RWPE2 (cell line): ENCODE results near the gene PLSCR2.

Experiments
- ATAC-seq: fragments of 200-7000 bp; cut with Tn5 transposase; 3 replicates; pipeline ENCODE4 v1.9.1; 2021; ENCODE audit warnings: low read depth
- DNase-seq: peaks from one replicate; pipeline ENCODE4 v3.0.0-alpha.2; 2020; ENCODE audit warnings: low spot score
- H3K27ac ChIP-seq: fragments of 450-650 bp; 2 replicates; pipeline ENCODE4 v1.5.1; 2017; ENCODE audit warnings: mild to moderate bottlenecking; ENCODE audit not compliant: poor library complexity, severe bottlenecking
- H3K27me3 ChIP-seq: fragments of 250-450 bp; sonication (Bioruptor Pico); 2 replicates; pipeline ENCODE4 v1.5.1; 2021; ENCODE audit warnings: mild to moderate bottlenecking, moderate library complexity; ENCODE audit not compliant: insufficient read depth, poor library complexity, severe bottlenecking
- H3K36me3 ChIP-seq: fragments of 250-450 bp; sonication (Bioruptor Pico); 2 replicates; pipeline ENCODE4 v1.5.1; 2020; ENCODE audit warnings: low read depth, mild to moderate bottlenecking, moderate library complexity
- H3K4me1 ChIP-seq: fragments of 250-450 bp; sonication (Bioruptor Pico); 2 replicates; pipeline ENCODE4 v1.5.1; 2021; ENCODE audit warnings: mild to moderate bottlenecking, moderate library complexity; ENCODE audit not compliant: insufficient read depth, poor library complexity, severe bottlenecking
- H3K4me3 ChIP-seq: fragments of 250-450 bp; sonication (Bioruptor Pico); 2 replicates; pipeline ENCODE4 v1.5.1; 2021; ENCODE audit warnings: mild to moderate bottlenecking, moderate library complexity; ENCODE audit not compliant: severe bottlenecking
- H3K9me3 ChIP-seq: fragments of 250-450 bp; sonication (Bioruptor Pico); 2 replicates; pipeline ENCODE4 v1.5.1; 2021; ENCODE audit warnings: mild to moderate bottlenecking, moderate library complexity; ENCODE audit not compliant: severe bottlenecking
- TF ChIP-seq, protein P1 (sequence below): fragments of 450-650 bp; IDR thresholded peaks from one replicate; pipeline ENCODE4 v1.5.1; 2017; ENCODE audit warnings: mild to moderate bottlenecking, moderate library complexity; ENCODE audit not compliant: poor library complexity, severe bottlenecking

Gene PLSCR2

DNA sequence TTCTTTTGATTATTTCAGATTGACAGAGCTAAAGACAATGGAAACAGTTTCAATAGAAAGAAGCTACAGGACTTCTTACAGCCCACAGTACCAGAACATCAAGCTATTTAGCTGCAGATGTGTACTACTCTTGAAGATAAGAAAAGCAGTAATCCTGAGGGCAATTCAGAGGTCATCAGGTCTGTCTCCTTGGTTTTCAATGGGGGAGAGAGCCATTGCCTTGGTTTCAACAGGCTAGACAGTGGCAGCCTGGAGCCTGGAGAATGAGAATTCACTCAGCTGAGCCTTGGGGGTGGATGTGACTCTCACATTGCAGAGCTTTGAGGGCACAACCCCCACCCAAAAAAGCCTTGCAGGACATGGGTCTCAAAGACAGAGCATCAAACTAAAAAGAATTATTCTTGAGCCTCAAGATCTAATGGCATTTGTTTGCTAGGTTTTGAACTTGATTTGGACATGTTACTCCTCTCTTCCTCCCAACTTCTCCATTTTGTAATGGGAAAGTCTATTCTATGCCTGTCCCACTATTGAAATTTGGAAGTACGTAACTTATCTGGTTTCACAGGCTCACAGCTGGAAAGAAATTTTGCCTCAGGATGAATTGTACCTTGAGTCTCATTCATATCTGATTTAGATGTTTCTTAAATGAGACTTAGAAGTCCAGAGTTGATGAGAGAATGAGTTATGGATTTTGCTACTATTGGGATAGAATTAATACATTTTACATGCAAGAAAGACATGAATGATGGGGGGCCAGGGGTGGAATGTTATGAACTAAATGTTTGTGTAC, 38.2 kb upstream of the PLSCR2 start:
- H3K4me3 ChIP-seq: no peak overlapping the region
- ATAC-seq (no peak), DNase-seq (no peak)
- TF ChIP-seq, protein P1, sequence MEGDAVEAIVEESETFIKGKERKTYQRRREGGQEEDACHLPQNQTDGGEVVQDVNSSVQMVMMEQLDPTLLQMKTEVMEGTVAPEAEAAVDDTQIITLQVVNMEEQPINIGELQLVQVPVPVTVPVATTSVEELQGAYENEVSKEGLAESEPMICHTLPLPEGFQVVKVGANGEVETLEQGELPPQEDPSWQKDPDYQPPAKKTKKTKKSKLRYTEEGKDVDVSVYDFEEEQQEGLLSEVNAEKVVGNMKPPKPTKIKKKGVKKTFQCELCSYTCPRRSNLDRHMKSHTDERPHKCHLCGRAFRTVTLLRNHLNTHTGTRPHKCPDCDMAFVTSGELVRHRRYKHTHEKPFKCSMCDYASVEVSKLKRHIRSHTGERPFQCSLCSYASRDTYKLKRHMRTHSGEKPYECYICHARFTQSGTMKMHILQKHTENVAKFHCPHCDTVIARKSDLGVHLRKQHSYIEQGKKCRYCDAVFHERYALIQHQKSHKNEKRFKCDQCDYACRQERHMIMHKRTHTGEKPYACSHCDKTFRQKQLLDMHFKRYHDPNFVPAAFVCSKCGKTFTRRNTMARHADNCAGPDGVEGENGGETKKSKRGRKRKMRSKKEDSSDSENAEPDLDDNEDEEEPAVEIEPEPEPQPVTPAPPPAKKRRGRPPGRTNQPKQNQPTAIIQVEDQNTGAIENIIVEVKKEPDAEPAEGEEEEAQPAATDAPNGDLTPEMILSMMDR: no peak
- peaks cover 49% of the 10 kb centered on the region for H3K4me1 ChIP-seq
- H3K9me3 ChIP-seq: no peaks in the 10 kb centered on the region
- H3K27ac ChIP-seq: peak overlapping the region; percentile 90
- H3K27me3 ChIP-seq: no peaks in the 10 kb centered on the region
- H3K36me3 ChIP-seq: no peaks in the 10 kb centered on the region

DNA sequence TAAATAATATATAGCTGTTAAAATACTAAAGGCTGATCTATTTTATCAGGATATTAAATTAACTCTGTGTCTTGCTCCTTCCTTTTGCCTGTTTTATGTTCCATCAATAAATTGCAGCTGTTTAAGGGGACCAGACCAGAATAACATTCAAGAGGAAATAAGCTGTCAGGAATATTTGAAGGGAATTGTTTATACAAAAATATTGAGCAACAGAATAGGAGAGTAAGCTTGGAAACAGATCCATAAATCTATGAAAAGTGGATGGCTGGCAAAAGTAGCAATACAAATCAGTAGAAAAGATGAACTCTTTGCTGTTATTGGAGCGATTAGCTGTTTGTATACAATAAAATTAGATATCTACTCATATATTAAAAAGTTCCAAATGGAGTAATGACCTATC, 36.2 kb upstream of the PLSCR2 start:
- Histone ChIP-seq H3K36me3 (no peaks in the 10 kb centered on the region), H3K27me3 (no peaks in the 10 kb centered on the region), H3K4me3 (no peak overlapping the region), H3K9me3 (no peaks in the 10 kb centered on the region), H3K27ac (peak overlapping the region; percentile 90), H3K4me1 (peaks cover 49% of the 10 kb centered on the region)
- TF ChIP-seq, protein P1: no peak
- ATAC-seq: no peak
- DNase-seq: no peak

DNA sequence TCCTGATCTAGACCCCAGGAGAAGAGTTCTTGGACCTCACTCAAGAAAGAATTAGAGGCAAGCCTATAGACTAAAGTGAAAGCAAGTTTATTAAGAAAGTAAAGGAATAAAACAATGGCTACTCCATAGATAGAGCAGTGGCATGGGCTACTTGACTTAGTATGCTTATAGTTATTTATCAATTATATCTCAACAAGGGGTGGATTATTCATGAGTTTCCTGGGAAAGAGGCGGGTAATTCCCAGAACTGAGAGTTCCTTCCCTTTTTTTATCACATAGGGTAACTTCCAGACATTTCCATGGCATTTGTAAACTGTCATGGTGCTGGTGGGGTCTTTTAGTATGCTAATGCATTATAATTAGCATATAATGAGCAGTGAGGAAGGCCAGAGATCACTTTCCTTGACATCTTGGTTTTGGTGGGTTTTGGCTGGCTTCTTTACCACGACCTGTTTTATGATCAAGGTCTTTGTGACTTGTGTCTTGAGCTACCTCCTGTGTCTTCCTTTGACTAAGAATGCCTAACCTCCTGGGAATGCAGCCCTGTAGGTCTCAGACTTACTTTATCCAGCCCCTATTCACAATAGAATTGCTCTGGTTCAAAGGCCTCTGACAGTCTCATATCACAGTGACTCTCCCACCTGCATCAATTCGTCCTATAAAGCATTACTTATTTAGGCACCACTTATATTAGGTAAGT, 35.3 kb upstream of the PLSCR2 start:
- peak overlapping the region; percentile 90 for H3K27ac ChIP-seq
- H3K4me1 ChIP-seq: peaks cover 49% of the 10 kb centered on the region
- no peaks in the 10 kb centered on the region for H3K27me3 ChIP-seq
- DNase-seq (no peak), ATAC-seq (no peak)
- H3K9me3 ChIP-seq: no peaks in the 10 kb centered on the region
- no peak overlapping the region for H3K4me3 ChIP-seq
- no peaks in the 10 kb centered on the region for H3K36me3 ChIP-seq
- TF ChIP-seq, protein P1: no peak

DNA sequence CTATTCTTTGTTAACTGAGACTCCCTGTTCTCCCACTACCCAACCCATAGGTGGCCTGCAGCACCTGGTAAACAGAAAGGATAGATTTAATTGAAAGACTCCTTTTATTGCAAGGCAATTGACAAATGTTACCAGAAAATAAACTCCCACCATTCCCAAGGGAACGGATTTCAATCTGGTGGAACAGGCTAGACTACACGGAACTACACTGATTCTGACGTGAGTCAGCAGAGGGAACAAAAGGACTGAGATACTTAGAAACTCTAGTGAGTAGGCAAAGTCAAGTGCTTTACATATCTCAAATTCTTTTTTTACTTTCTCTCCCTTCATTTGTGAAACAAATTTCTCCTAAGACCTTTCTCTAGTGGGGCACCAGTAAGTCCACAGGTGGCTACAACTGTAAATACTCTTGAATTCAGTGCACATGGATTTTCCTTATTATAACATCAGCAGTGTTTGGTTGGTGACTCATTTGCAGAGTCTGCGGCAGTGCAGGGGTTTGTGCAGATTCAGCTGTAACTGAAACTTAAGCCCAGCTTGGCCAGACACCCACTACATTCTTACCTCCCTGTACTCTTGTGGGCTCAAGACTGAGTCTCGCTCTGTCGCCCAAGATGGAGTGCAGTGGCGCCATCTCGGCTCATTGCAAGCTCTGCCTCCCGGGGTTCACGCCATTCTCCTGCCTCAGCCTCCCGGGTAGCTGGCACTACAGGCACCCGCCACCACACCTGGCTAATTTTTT, 34.3 kb upstream of the PLSCR2 start:
- DNase-seq (peak; percentile 72), ATAC-seq (peak; percentile 84)
- no peaks in the 10 kb centered on the region for H3K9me3 ChIP-seq
- TF ChIP-seq, protein P1: peak; percentile 38
- H3K36me3 ChIP-seq: no peaks in the 10 kb centered on the region
- H3K27ac ChIP-seq: peak overlapping the region; percentile 90
- H3K4me1 ChIP-seq: peaks cover 49% of the 10 kb centered on the region
- H3K27me3 ChIP-seq: no peaks in the 10 kb centered on the region
- H3K4me3 ChIP-seq: no peak overlapping the region
